NCI-H2196 treated with DMSO at 0.1 percent for 48 hours (cell line): Measurements from ENCODE around the gene DPP9.

Experiments used
- DNase-seq: peaks from one replicate; lab custom pipeline; 2025; ENCODE audit not compliant: unreplicated experiment; lab: John Stamatoyannopoulos, UW

The DPP9 gene

GRCh38 chr19:4636761-4637160, 86.9 kb downstream of the DPP9 start:
- no peak for DNase-seq

- peak; percentile 43 for DNase-seq
Measured at GRCh38 chr19:4636151-4636717, 87.4 kb downstream of the DPP9 start.

GRCh38 chr19:4635754-4636116, 87.9 kb downstream of the DPP9 start:
- no peak for DNase-seq

GRCh38 chr19:4633140-4633967, 90.3 kb downstream of the DPP9 start:
- peak; percentile 46 for DNase-seq
